ENCODE results near the gene SOWAHC. TPM values are rescaled to one million over a fixed set of nuclear protein-coding genes. Genes with fewer than 3 reads are reported as not detected.

The SOWAHC gene
- total RNA-seq, 2 donors from 2014 or later, result 11.1 to 14.9 TPM

- DNase-seq, result no peak
- Histone ChIP-seq H3K27ac (ENCODE audit: low read depth, low read length) (no peak overlapping the region), H3K4me1 (ENCODE audit: control insufficient read depth, insufficient read depth, low read length) (no peaks in the 10 kb centered on the region), H3K4me3 (ENCODE audit: low read length) (no peak overlapping the region), H3K9me3 (ENCODE audit: control insufficient read depth, low read length) (no peaks in the 10 kb centered on the region), H3K9ac (ENCODE audit: extremely low read depth, low read length, poor library complexity, severe bottlenecking) (no peak overlapping the region), H3K27me3 (ENCODE audit: control insufficient read depth, insufficient read depth, low read length, poor library complexity, severe bottlenecking) (no peaks in the 10 kb centered on the region), H3K36me3 (ENCODE audit: control insufficient read depth, insufficient read depth, low read length) (no peaks in the 10 kb centered on the region)
- Mint-ChIP-seq H3K36me3 (ENCODE audit: low read depth) (no peaks in the 10 kb centered on the region), H3K27me3 (ENCODE audit: insufficient read depth) (no peaks in the 10 kb centered on the region), H3K4me1 (no peaks in the 10 kb centered on the region), H3K4me3 (no peak overlapping the region), H3K27ac (no peak overlapping the region), H3K9me3 (no peaks in the 10 kb centered on the region)
- TF ChIP-seq, protein P1, sequence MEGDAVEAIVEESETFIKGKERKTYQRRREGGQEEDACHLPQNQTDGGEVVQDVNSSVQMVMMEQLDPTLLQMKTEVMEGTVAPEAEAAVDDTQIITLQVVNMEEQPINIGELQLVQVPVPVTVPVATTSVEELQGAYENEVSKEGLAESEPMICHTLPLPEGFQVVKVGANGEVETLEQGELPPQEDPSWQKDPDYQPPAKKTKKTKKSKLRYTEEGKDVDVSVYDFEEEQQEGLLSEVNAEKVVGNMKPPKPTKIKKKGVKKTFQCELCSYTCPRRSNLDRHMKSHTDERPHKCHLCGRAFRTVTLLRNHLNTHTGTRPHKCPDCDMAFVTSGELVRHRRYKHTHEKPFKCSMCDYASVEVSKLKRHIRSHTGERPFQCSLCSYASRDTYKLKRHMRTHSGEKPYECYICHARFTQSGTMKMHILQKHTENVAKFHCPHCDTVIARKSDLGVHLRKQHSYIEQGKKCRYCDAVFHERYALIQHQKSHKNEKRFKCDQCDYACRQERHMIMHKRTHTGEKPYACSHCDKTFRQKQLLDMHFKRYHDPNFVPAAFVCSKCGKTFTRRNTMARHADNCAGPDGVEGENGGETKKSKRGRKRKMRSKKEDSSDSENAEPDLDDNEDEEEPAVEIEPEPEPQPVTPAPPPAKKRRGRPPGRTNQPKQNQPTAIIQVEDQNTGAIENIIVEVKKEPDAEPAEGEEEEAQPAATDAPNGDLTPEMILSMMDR (conservative IDR thresholded peaks at IDR 0.05), result no peak
- WGBS, 2 experiments (ENCODE audit: insufficient coverage in 1 of 2, insufficient read length in 1 of 2), result 87 to 92% methylated on average over 14 of the region's 14 CpGs
Observed at GRCh38 chr2:109632158-109632789, 18.1 kb downstream of the SOWAHC start.

- Mint-ChIP-seq H3K36me3 (ENCODE audit: low read depth) (no peaks in the 10 kb centered on the region), H3K27ac (no peak overlapping the region), H3K4me3 (no peak overlapping the region), H3K27me3 (ENCODE audit: insufficient read depth) (no peaks in the 10 kb centered on the region), H3K4me1 (no peaks in the 10 kb centered on the region), H3K9me3 (no peaks in the 10 kb centered on the region)
- no peaks in the 10 kb centered on the region for H3K4me1 ChIP-seq (ENCODE audit: control insufficient read depth, insufficient read depth, low read length)
- TF ChIP-seq, protein P1 (conservative IDR thresholded peaks at IDR 0.05), result no peak
- no peak overlapping the region for H3K9ac ChIP-seq (ENCODE audit: extremely low read depth, low read length, poor library complexity, severe bottlenecking)
- 94 to 98% methylated on average over 8 to 10 of the region's 10 CpGs for WGBS, 2 experiments (ENCODE audit: insufficient coverage in 1 of 2, insufficient read length in 1 of 2)
- no peaks in the 10 kb centered on the region for H3K27me3 ChIP-seq (ENCODE audit: control insufficient read depth, insufficient read depth, low read length, poor library complexity, severe bottlenecking)
- H3K4me3 ChIP-seq (ENCODE audit: low read length), result no peak overlapping the region
- no peak overlapping the region for H3K27ac ChIP-seq (ENCODE audit: low read depth, low read length)
- no peaks in the 10 kb centered on the region for H3K9me3 ChIP-seq (ENCODE audit: control insufficient read depth, low read length)
- H3K36me3 ChIP-seq (ENCODE audit: control insufficient read depth, insufficient read depth, low read length), result no peaks in the 10 kb centered on the region
- no peak for DNase-seq
Observed at GRCh38 chr2:109633284-109633961, 19.3 kb downstream of the SOWAHC start.

- WGBS, 2 experiments (ENCODE audit: insufficient coverage in 1 of 2, insufficient read length in 1 of 2), result 89% methylated on average over 11 of the region's 11 CpGs
- no peak overlapping the region for H3K9ac ChIP-seq (ENCODE audit: extremely low read depth, low read length, poor library complexity, severe bottlenecking)
- Mint-ChIP-seq H3K4me3 (no peak overlapping the region), H3K9me3 (no peaks in the 10 kb centered on the region), H3K36me3 (ENCODE audit: low read depth) (no peaks in the 10 kb centered on the region), H3K27ac (no peak overlapping the region), H3K4me1 (no peaks in the 10 kb centered on the region), H3K27me3 (ENCODE audit: insufficient read depth) (no peaks in the 10 kb centered on the region)
- H3K27ac ChIP-seq (ENCODE audit: low read depth, low read length), result no peak overlapping the region
- H3K36me3 ChIP-seq (ENCODE audit: control insufficient read depth, insufficient read depth, low read length), result no peaks in the 10 kb centered on the region
- DNase-seq, result no peak
- H3K4me1 ChIP-seq (ENCODE audit: control insufficient read depth, insufficient read depth, low read length), result no peaks in the 10 kb centered on the region
- H3K27me3 ChIP-seq (ENCODE audit: control insufficient read depth, insufficient read depth, low read length, poor library complexity, severe bottlenecking), result no peaks in the 10 kb centered on the region
- H3K4me3 ChIP-seq (ENCODE audit: low read length), result no peak overlapping the region
- TF ChIP-seq, protein P1 (conservative IDR thresholded peaks at IDR 0.05), result no peak
- H3K9me3 ChIP-seq (ENCODE audit: control insufficient read depth, low read length), result no peaks in the 10 kb centered on the region
Observed at GRCh38 chr2:109635426-109636304, 21.5 kb downstream of the SOWAHC start.

Measured in endodermal cell (in vitro differentiated cells).